Measurements from ENCODE around the gene P4HTM.

P4HTM gene

GRCh38 chr3:48991851-48992545 lies 2.0 kb downstream of the P4HTM start:
- no peak for DNase-seq (ENCODE audit: low read depth in 1 of 2, low spot score in 1 of 2)
- TF ChIP-seq POLR2AphosphoS5 (IDR thresholded peaks at IDR 0.05; ENCODE audit: low read depth) (no peak), REST (IDR thresholded peaks at IDR 0.05; ENCODE audit: insufficient replicate concordance, low read depth) (no peak), SPI1 (IDR thresholded peaks at IDR 0.05; ENCODE audit: borderline replicate concordance, low read depth) (no peak), GABPA (IDR thresholded peaks at IDR 0.05; ENCODE audit: low read depth) (no peak)
- TF ChIP-seq, protein P1, sequence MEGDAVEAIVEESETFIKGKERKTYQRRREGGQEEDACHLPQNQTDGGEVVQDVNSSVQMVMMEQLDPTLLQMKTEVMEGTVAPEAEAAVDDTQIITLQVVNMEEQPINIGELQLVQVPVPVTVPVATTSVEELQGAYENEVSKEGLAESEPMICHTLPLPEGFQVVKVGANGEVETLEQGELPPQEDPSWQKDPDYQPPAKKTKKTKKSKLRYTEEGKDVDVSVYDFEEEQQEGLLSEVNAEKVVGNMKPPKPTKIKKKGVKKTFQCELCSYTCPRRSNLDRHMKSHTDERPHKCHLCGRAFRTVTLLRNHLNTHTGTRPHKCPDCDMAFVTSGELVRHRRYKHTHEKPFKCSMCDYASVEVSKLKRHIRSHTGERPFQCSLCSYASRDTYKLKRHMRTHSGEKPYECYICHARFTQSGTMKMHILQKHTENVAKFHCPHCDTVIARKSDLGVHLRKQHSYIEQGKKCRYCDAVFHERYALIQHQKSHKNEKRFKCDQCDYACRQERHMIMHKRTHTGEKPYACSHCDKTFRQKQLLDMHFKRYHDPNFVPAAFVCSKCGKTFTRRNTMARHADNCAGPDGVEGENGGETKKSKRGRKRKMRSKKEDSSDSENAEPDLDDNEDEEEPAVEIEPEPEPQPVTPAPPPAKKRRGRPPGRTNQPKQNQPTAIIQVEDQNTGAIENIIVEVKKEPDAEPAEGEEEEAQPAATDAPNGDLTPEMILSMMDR (IDR thresholded peaks at IDR 0.05; ENCODE audit: insufficient read depth, low read length), result no peak
- Histone ChIP-seq H3K4me3 (replicated peaks; ENCODE audit: insufficient read depth, low read length) (peak overlapping the region; percentile 68), H3K27me3 (ENCODE audit: insufficient read depth, poor library complexity, severe bottlenecking) (no peaks in the 10 kb centered on the region), H3K27ac (replicated peaks) (no peak overlapping the region; the same call in 1 of the 2 replicates)

GRCh38 chr3:48993834-48994233 lies 3.8 kb downstream of the P4HTM start:
- DNase-seq (ENCODE audit: low read depth in 1 of 2, low spot score in 1 of 2), result no peak
- TF ChIP-seq REST (IDR thresholded peaks at IDR 0.05; ENCODE audit: insufficient replicate concordance, low read depth) (no peak), POLR2AphosphoS5 (IDR thresholded peaks at IDR 0.05; ENCODE audit: low read depth) (no peak), GABPA (IDR thresholded peaks at IDR 0.05; ENCODE audit: low read depth) (no peak), SPI1 (IDR thresholded peaks at IDR 0.05; ENCODE audit: borderline replicate concordance, low read depth) (no peak)
- TF ChIP-seq, protein P1 (IDR thresholded peaks at IDR 0.05; ENCODE audit: insufficient read depth, low read length), result no peak
- no peaks in the 10 kb centered on the region for H3K27me3 ChIP-seq (ENCODE audit: insufficient read depth, poor library complexity, severe bottlenecking)
- no peak overlapping the region for H3K4me3 ChIP-seq (replicated peaks; ENCODE audit: insufficient read depth, low read length)
- no peak overlapping the region for H3K27ac ChIP-seq (replicated peaks)

- TF ChIP-seq POLR2AphosphoS5 (IDR thresholded peaks at IDR 0.05; ENCODE audit: low read depth) (no peak), GABPA (IDR thresholded peaks at IDR 0.05; ENCODE audit: low read depth) (no peak), SPI1 (IDR thresholded peaks at IDR 0.05; ENCODE audit: borderline replicate concordance, low read depth) (no peak), REST (IDR thresholded peaks at IDR 0.05; ENCODE audit: insufficient replicate concordance, low read depth) (no peak)
- TF ChIP-seq, protein P1 (IDR thresholded peaks at IDR 0.05; ENCODE audit: insufficient read depth, low read length), result no peak
- Histone ChIP-seq H3K4me3 (replicated peaks; ENCODE audit: insufficient read depth, low read length) (no peak overlapping the region), H3K27ac (replicated peaks) (no peak overlapping the region), H3K27me3 (ENCODE audit: insufficient read depth, poor library complexity, severe bottlenecking) (no peaks in the 10 kb centered on the region)
- DNase-seq (ENCODE audit: low read depth in 1 of 2, low spot score in 1 of 2), result no peak
Measured at GRCh38 chr3:48996640-48997039, 6.6 kb downstream of the P4HTM start.
